Dermis microvascular lymphatic vessel endothelial cell (primary cell): ENCODE results near the gene HEPACAM2. TPM values are rescaled to one million over a fixed set of nuclear protein-coding genes. Genes with fewer than 3 reads are reported as not detected.

Source experiments
- DNase-seq, 2 donors: peaks; one replicate each; pipeline versions ENCODE4 v3.0.0 to v3.0.0-alpha.2; 2010; ENCODE audit warnings: low read depth in 2 of 2
- total RNA-seq: library from RNA; depleted of rRNA; stranded (reverse); fragments of >200 nt; gene quantifications from 2 replicates; pipeline ENCODE4 v1.2.1, GENCODE V29; 2014

HEPACAM2 gene
- total RNA-seq, 1 donor from 2014 or later: not detected

GRCh38 chr7:93148144-93148543 lies 78.1 kb downstream of the HEPACAM2 start, which contains the start of gene SAMD9L:
Gene SAMD9L, minus strand, starts transcription at chr7:93148385. Its CDS starts 12,414 bp downstream, at chr7:93135971.
- DNase-seq: peak in 1 of 2 donors; percentile 16

DNA sequence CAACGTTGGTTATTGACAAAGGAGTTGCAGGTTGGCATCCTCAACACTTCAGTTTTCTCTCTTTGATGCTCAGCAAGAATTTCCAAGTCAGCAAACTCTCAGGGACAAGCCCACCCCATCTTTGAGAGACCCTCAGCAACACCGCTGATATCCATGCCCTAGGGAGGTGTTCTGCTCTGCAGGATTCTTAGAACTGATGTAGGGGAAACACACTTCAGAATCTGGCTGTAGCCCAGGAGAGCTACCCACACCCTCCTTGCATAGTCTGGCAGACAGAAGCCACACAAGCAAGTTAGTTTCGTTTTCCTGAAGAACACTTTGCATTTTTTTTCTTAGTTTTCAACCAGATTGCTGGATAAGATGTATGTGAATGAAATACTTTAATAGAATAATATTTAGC lies 78.9 kb downstream of the HEPACAM2 start:
- DNase-seq: peak in 1 of 2 donors; percentile 44

- no peak for DNase-seq
Observed at GRCh38 chr7:93146472-93147141, 79.7 kb downstream of the HEPACAM2 start.

DNA sequence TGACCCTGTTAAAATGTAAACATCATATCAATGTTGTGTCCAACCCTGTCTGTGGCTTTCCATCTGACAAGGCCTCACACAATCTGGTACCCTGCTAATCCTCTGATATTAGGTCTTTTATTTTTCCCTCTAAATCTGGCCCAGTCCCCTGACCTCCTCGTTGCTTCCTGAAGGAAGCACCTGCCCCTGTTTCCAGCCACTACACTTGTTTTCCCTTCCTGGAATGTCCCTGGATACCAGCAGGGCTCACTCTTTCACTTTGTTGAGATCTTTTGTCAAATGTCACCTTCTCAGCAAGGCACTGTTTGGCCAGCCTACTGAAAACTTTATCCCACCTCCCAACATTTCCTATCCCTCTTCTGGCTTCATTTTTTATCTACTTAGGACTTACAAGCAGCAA lies 80.2 kb downstream of the HEPACAM2 start:
- peak; percentile 77 to 79 for DNase-seq

- DNase-seq: no peak
Observed at GRCh38 chr7:93145354-93145753, 80.9 kb downstream of the HEPACAM2 start.

- no peak for DNase-seq
Observed at GRCh38 chr7:93142127-93142526, 84.1 kb downstream of the HEPACAM2 start.

- DNase-seq: no peak
Observed at GRCh38 chr7:93140582-93141191, 85.6 kb downstream of the HEPACAM2 start.

DNA sequence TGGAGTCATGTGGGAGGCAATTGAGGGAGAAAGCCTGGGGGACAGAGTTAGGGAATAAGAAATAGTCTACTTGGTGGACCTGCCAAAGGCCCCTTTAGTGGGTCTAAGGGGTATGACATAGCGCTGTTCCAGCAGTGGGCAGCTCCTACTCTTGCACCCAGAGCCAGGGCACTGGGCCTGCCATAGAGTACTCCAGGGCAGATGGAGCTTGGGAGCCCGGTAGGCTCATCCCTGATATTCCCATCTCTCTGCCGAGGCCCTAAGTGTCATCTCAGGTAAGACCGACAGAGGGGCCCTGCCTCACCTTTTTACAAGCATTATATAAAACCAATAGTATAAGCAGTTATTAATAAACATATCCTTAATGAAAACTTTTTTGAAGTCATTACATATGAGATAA lies 87.7 kb downstream of the HEPACAM2 start:
- no peak for DNase-seq

Other genes starting within 250 kb of the HEPACAM2 start
- 10.3 and 11.3 TPM in 2 replicates for gene SAMD9, start 108.5 kb downstream of the HEPACAM2 start, total RNA-seq
- 8.0 and 9.1 TPM in 2 replicates for gene SAMD9L, start 78.1 kb downstream of the HEPACAM2 start, total RNA-seq
- 26.0 and 27.1 TPM in 2 replicates for gene VPS50, start 5.9 kb upstream of the HEPACAM2 start, total RNA-seq